OCI-LY1 (cell line): ENCODE data around the gene ZFP82.

ENCODE experiments used
- H2AFZ ChIP-seq: fragments of 200-600 bp; sonication (generic), shearing (Covaris generic); 2 replicates; pipeline ENCODE4 v1.6.0; 2014; ENCODE audit warnings: antibody characterized with exemption, mild to moderate bottlenecking, low read length
- H3F3A ChIP-seq: fragments of 200-600 bp; sonication (generic), shearing (Covaris generic); 2 replicates; pipeline ENCODE4 v1.6.0; 2014; ENCODE audit warnings: mild to moderate bottlenecking, antibody characterized with exemption, low read length, moderate library complexity; ENCODE audit not compliant: insufficient read depth
- H3K27ac ChIP-seq: fragments of 200-600 bp; sonication (generic); 2 replicates; pipeline ENCODE4 v1.5.1; 2014; ENCODE audit warnings: low read length, mixed run types, mild to moderate bottlenecking, low read depth; ENCODE audit not compliant: poor library complexity, severe bottlenecking
- H3K27me3 ChIP-seq: fragments of 200-600 bp; sonication (generic); 2 replicates; pipeline ENCODE4 v1.6.0; 2014; ENCODE audit warnings: antibody characterized with exemption, mild to moderate bottlenecking, low read length, moderate library complexity; ENCODE audit not compliant: insufficient read depth
- H3K36me3 ChIP-seq: fragments of 200-600 bp; sonication (generic); 2 replicates; pipeline ENCODE4 v1.6.1; 2014; ENCODE audit warnings: mild to moderate bottlenecking, antibody characterized with exemption, low read length, moderate library complexity, mixed read lengths; ENCODE audit not compliant: insufficient read depth
- H3K4me1 ChIP-seq: fragments of 200-600 bp; sonication (generic); 2 replicates; pipeline ENCODE4 v1.5.1; 2014; ENCODE audit warnings: mild to moderate bottlenecking, low read length, moderate library complexity; ENCODE audit not compliant: insufficient read depth, severe bottlenecking
- H3K4me2 ChIP-seq: fragments of 200-600 bp; sonication (generic), shearing (Covaris generic); 2 replicates; pipeline ENCODE4 v1.6.1; 2014; ENCODE audit warnings: low read length
- H3K4me3 ChIP-seq: fragments of 200-600 bp; sonication (generic); 2 replicates; pipeline ENCODE4 v1.5.1; 2014; ENCODE audit warnings: low read length, low read depth, mild to moderate bottlenecking, mixed read lengths; ENCODE audit not compliant: poor library complexity, severe bottlenecking
- H3K79me2 ChIP-seq: fragments of 200-600 bp; shearing (Covaris generic); 2 replicates; pipeline ENCODE4 v1.6.1; 2016; ENCODE audit warnings: mixed run types, low read length, mixed read lengths; ENCODE audit not compliant: insufficient read depth
- H3K9ac ChIP-seq: fragments of 200-600 bp; sonication (generic), shearing (Covaris generic); 2 replicates; pipeline ENCODE4 v1.6.1; 2014; ENCODE audit warnings: mild to moderate bottlenecking, low read length, mixed read lengths
- H3K9me2 ChIP-seq: fragments of 200-600 bp; sonication (generic), shearing (Covaris generic); 2 replicates; pipeline ENCODE4 v1.6.1; 2014; ENCODE audit warnings: low read depth, mild to moderate bottlenecking, low read length, mixed read lengths
- H3K9me3 ChIP-seq: fragments of 200-600 bp; shearing (Covaris generic); 2 replicates; pipeline ENCODE4 v1.6.1; 2014; ENCODE audit warnings: low read length, mixed read lengths
- H4K20me1 ChIP-seq: fragments of 200-600 bp; sonication (generic), shearing (Covaris generic); 2 replicates; pipeline ENCODE4 v1.6.0; 2016; ENCODE audit warnings: mild to moderate bottlenecking, low read length; ENCODE audit not compliant: insufficient read depth
- EZH2 ChIP-seq: fragments of 200-600 bp; sonication (generic), shearing (Covaris generic); IDR thresholded peaks from 2 replicates; pipeline ENCODE4 v1.8.0; 2017; ENCODE audit warnings: borderline replicate concordance, mixed run types, mild to moderate bottlenecking, antibody characterized with exemption, low read length, moderate library complexity, mixed read lengths
- TF ChIP-seq, protein P1 (sequence below): fragments of 200-600 bp; sonication (generic), shearing (Covaris generic); IDR thresholded peaks from 2 replicates; pipeline ENCODE4 v1.5.1; 2017; ENCODE audit warnings: mild to moderate bottlenecking, antibody characterized with exemption, low read length, moderate library complexity, mixed read lengths

ZFP82 gene

DNA sequence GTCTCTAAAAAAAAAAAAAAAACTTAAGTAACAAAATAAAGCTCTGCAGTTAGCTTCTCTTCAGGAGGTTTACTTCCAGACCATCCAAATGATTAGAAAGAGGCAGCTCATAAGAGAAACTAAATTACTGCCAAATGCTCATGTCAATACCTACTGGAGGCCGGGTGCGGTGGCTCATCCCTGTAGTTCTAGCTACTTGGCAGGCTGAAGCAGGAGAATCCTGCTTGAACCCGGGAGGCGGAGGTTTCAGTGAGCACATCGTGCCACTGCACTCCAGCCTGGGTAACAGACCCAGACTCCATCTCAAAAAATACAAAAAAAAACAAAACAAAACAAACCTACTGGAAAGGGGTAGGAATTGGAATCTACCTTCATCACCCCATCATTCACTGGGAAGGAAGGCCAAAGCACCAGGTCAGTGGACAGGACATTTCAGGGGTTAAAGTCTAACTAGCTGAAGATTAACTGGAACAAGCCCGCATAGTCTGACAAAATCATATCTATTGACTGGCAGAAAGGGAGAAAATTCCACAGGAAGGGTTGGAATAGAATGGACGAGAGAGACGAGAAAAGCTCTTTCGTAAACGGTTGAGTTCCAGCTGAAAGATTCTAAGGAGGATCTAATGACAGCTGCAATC is 40.8 kb downstream of the ZFP82 start:
- H3K4me3 ChIP-seq: peak overlapping the region; percentile 88
- H3F3A ChIP-seq: no peaks in the 10 kb centered on the region
- H3K9ac ChIP-seq: no peak overlapping the region; the same call in 1 of the 2 replicates
- H3K36me3 ChIP-seq: no peaks in the 10 kb centered on the region
- no peaks in the 10 kb centered on the region for H4K20me1 ChIP-seq
- H3K79me2 ChIP-seq: no peaks in the 10 kb centered on the region
- H2AFZ ChIP-seq: no peak overlapping the region
- TF ChIP-seq, protein P1, sequence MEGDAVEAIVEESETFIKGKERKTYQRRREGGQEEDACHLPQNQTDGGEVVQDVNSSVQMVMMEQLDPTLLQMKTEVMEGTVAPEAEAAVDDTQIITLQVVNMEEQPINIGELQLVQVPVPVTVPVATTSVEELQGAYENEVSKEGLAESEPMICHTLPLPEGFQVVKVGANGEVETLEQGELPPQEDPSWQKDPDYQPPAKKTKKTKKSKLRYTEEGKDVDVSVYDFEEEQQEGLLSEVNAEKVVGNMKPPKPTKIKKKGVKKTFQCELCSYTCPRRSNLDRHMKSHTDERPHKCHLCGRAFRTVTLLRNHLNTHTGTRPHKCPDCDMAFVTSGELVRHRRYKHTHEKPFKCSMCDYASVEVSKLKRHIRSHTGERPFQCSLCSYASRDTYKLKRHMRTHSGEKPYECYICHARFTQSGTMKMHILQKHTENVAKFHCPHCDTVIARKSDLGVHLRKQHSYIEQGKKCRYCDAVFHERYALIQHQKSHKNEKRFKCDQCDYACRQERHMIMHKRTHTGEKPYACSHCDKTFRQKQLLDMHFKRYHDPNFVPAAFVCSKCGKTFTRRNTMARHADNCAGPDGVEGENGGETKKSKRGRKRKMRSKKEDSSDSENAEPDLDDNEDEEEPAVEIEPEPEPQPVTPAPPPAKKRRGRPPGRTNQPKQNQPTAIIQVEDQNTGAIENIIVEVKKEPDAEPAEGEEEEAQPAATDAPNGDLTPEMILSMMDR: no peak
- TF ChIP-seq EZH2: no peak
- no peaks in the 10 kb centered on the region for H3K9me2 ChIP-seq
- peak overlapping the region; percentile 92 for H3K4me2 ChIP-seq
- H3K27me3 ChIP-seq: no peaks in the 10 kb centered on the region
- peaks cover 16% of the 10 kb centered on the region for H3K4me1 ChIP-seq
- H3K9me3 ChIP-seq: no peaks in the 10 kb centered on the region
- H3K27ac ChIP-seq: no peak overlapping the region

DNA sequence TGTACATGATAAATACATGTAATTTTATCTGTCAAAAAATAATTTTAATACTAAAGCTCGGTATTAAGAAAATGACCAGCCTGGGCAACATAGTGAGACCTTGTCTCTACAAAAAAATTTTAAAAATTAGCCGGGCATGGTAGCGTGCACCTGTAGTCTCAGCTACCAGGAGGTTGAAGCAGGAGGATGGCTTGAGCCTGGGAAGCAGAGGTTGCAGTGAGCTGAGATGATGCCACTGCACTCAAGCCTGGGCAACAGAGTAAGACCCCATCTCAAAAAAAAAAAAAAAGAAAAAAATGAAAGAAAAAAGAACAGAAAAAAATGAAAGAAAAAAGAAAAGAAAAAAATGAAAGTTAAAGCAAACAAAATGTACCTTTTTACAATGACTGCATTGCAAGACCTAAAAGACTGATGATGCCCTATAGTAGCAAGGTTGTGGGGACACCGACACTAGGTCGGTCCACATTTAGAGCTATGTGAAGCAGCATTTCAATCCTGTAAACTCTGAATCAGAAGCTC is 44.7 kb downstream of the ZFP82 start:
- 0 out of 2 replicates have a peak, but pooled peaks cover 4% of the 10 kb centered on the region for H3K36me3 ChIP-seq
- H4K20me1 ChIP-seq: no peaks in the 10 kb centered on the region
- no peak overlapping the region for H3K27ac ChIP-seq
- no peaks in the 10 kb centered on the region for H3K9me2 ChIP-seq
- no peak overlapping the region for H3K4me3 ChIP-seq
- H3K79me2 ChIP-seq: no peaks in the 10 kb centered on the region
- no peak overlapping the region for H3K4me2 ChIP-seq
- no peak overlapping the region for H2AFZ ChIP-seq
- 0 out of 2 replicates have a peak, but pooled peaks cover 4% of the 10 kb centered on the region for H3K9me3 ChIP-seq
- H3K27me3 ChIP-seq: no peaks in the 10 kb centered on the region
- TF ChIP-seq EZH2: no peak
- TF ChIP-seq, protein P1: no peak
- no peaks in the 10 kb centered on the region for H3F3A ChIP-seq
- H3K9ac ChIP-seq: no peak overlapping the region
- peaks cover 11% of the 10 kb centered on the region for H3K4me1 ChIP-seq

DNA sequence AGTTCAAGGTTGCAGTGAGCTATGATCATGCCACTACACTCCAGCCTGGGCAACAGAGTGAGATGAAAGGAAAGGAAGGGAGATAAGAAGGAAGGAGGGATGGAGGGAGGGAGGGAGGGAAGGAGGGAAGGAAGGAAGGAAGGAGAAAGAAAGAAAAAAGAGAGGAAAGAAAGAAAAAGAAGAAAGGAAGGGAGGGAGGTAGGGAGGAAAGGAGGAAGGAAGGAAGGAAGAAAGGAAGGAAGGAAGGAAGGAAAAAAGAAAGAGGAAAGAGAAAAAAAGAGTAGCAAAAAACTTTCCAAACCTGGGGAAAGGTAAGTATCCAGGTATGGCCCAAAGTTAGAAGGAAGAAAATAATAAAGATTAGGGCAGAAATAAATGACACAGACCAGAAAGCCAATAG is 46.6 kb downstream of the ZFP82 start:
- TF ChIP-seq EZH2: no peak
- TF ChIP-seq, protein P1: no peak
- Histone ChIP-seq H2AFZ (no peak overlapping the region), H3K9me3 (peaks cover 4% of the 10 kb centered on the region; the same call in 1 of the 2 replicates), H3K27me3 (no peaks in the 10 kb centered on the region), H3K27ac (no peak overlapping the region), H3K9ac (no peak overlapping the region), H4K20me1 (no peaks in the 10 kb centered on the region), H3K36me3 (peaks cover 10% of the 10 kb centered on the region), H3K9me2 (no peaks in the 10 kb centered on the region), H3K4me1 (no peaks in the 10 kb centered on the region), H3F3A (no peaks in the 10 kb centered on the region), H3K4me2 (no peak overlapping the region), H3K4me3 (no peak overlapping the region), H3K79me2 (no peaks in the 10 kb centered on the region)
